GM12872 (cell line): ENCODE measurements around the gene SYT9.
A peak's percentile ranks its signal among the peaks of the same experiment; 100 is the strongest.

ENCODE experiments used
- CTCF ChIP-seq: IDR thresholded peaks from 3 replicates; pipeline ENCODE4 v1.5.1; 2011; ENCODE audit warnings: low read depth, mild to moderate bottlenecking, low read length, moderate library complexity; ENCODE audit not compliant: insufficient read depth

The SYT9 gene

GRCh38 chr11:7332962-7333361, 81.3 kb downstream of the SYT9 start:
- no peak for TF ChIP-seq CTCF

- no peak for TF ChIP-seq CTCF
Measured at GRCh38 chr11:7341551-7341950, 89.8 kb downstream of the SYT9 start.

GRCh38 chr11:7347611-7348431, 96.1 kb downstream of the SYT9 start:
- no peak for TF ChIP-seq CTCF

- TF ChIP-seq CTCF = no peak
Measured at GRCh38 chr11:7348432-7349304, 97.0 kb downstream of the SYT9 start.

GRCh38 chr11:7351228-7351627, 99.5 kb downstream of the SYT9 start:
- TF ChIP-seq CTCF = no peak

GRCh38 chr11:7353100-7353499, 101.4 kb downstream of the SYT9 start:
- peak; percentile 71 for TF ChIP-seq CTCF

- TF ChIP-seq CTCF = no peak
Measured at GRCh38 chr11:7364660-7365059, 113.0 kb downstream of the SYT9 start.
